Activated CD4-positive, alpha-beta T cell treated with anti-CD3 and anti-CD28 coated beads, Interleukin-10, Interleukin-2, amounts not matched to agents 100 ng/mL and 50 ng/mL, durations not matched to agents 16 hours and 8 hours (primary cell): ENCODE data around the gene SYT12.

ENCODE experiments used
- DNase-seq: peaks from one replicate; pipeline ENCODE4 v3.0.0-alpha.2; 2020

The SYT12 gene

DNA sequence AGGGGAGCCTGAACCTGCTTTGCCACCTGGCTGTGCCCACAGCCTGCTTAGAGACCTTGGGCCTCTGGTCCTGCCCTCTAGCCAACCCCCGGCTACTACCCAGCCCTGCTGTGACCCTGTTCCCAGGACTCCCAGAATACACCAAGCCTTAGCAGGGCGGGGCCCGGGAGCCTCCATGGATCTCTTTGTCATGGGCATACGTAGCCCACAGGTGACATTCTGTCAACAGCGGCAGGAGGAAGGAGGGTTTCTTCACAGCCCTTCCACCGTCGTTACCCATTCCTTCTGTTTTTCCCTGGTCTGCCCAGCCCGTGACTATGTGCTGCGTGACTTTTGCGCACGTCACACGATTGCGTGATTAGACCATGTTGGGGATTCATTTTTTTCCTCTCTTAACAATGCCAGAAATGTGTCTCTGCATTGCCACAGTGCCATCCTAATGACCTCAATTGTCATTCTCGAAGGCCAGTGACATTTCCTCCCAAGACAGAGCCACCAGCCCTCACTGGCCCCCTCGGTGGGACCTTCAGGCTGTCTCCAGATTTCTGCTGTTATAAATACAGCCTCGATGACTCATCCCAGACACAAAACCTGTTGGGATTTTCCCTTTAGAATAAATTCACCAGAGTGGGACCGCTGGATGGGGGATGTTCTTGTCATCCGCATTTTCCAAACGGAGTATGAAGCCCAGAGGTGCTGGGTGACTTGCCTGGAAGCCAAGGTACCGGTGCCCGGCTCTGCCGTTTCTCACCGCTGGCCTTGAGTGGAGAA, 9.0 kb downstream of the SYT12 start:
- no peak for DNase-seq

DNA sequence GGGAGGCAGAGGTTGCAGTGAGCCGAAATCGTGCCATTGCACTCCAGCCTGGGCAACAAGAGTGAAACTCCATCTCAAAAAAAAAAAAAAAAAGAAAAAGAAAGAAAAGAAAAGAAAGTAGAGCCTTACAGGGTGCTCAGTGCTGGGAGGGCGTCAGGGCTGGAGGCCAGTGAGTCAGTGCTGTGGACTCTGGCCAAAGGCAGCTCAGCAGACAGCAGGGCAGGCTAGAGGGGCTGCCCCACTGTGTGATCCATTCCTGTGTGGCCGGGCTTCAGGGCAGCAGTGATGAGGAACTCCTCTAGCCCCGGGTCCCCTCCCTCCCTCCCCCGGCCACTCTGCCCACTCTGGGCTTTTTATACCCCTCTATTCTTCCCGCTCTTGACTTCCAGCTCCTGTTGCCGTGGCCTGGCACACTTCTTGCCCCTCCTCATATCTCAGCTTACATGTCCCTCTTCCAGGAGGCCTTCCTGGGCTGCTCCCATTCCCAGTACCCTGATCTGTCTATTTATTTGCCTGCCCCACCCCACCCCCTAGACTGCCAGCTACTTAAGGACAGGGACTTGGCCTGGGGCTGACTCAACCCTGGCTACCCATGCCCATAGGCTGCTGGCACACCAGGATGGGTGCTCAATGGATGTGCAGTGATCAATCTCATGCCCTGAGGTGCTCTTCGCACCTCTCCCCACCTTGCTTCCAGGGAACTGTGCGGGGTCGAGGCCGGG, 10.1 kb downstream of the SYT12 start:
- DNase-seq = no peak

GRCh38 chr11:67033661-67034166, 10.8 kb downstream of the SYT12 start:
- DNase-seq = no peak

DNA sequence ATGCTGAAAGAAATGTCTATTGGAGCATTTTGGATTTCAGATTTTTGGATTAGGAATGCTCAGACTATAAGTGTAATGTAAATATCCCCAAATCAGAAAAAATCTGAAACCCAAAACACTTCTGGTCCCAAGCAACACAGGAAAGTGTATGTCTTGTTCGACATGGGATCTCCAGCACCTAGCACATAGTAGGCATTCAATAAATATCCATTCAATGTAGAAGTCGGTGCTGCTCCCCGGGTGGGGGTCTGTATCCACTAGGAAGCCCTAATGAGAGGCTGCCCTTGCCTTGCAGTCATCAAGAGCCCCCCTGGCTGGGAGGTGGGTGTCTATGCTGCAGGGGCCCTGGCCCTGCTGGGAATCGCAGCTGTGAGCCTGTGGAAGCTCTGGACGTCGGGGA, 11.4 kb downstream of the SYT12 start:
- no peak for DNase-seq

GRCh38 chr11:67040147-67040546, 17.2 kb downstream of the SYT12 start:
- DNase-seq = no peak

DNA sequence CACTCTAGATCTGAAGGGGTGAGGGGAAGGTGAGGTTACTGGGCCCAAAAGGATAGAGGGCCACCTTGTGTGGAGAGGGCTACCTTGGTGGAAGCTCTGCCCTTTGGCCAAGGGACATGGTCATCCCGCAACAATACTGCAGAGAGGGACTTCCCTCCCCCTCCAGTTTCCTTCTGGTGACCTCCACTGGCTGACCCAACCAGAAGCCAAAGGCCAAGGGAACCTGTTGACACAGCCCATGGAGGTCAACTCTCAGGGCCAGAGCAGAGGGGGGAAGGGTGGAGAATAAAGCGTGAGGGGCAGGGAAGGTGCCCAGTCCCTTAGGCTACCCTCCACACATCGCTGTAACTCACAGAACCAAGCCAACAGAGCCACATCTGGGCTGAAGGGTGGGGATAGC, 18.7 kb downstream of the SYT12 start:
- DNase-seq = no peak

DNA sequence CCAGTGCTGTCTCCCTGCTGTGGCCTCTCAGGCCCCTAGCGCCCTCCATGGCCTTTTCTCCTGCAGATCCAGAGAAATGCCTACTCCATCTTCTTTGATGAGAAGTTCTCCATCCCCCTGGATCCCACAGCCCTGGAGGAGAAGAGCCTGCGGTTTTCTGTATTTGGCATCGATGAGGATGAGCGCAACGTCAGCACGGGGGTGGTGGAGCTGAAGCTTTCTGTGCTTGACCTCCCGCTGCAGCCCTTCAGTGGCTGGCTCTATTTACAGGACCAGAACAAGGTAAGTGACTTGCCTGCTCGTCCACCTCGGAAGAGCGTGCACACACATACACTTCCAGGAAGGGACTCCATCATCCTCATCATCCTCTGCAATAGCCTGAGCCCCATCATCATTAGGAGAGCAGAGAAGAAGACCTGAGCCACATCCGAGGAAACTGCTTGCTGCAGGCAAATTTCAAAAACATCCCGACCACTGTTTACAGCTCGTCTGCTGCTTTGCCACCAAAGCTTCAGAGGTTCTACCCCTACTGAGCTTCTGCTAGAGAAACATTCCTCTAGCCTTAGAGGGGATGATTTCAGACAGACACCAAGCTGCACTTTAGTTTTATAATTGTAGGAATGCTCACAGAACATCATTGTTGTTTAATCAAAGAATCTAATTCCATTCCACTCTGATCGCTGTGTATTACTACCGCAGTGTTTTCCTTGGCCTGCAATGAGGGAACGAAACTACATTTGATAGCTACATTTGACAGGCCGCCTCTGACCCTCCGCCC, 20.8 kb downstream of the SYT12 start:
- no peak for DNase-seq

GRCh38 chr11:67044496-67044895, 21.6 kb downstream of the SYT12 start:
- DNase-seq = no peak

- no peak for DNase-seq
These were observed 22.4 kb downstream of the SYT12 start for GRCh38 chr11:67045314-67045713.

- no peak for DNase-seq
These were observed 25.7 kb downstream of the SYT12 start for GRCh38 chr11:67048515-67049130.

DNA sequence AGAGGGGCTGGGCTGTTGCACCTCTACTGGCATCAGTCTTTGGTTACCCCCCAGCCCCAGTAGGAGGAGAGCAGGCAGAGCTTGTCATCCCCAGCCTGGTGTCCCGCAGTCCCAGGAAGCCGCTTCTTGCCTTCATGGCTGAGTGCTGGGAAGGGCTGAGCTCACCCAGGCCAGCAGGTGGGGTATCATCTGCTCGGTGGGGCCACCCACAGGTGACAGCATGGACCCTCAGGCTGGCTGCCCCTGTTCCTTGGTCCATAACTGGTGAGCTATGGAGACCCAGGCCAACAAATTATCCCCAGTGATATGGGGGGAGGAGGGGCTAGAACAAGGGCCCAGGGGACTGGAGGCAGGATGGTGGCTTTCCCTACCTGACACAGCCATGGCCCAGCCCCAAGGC, 27.2 kb downstream of the SYT12 start:
- no peak for DNase-seq

DNA sequence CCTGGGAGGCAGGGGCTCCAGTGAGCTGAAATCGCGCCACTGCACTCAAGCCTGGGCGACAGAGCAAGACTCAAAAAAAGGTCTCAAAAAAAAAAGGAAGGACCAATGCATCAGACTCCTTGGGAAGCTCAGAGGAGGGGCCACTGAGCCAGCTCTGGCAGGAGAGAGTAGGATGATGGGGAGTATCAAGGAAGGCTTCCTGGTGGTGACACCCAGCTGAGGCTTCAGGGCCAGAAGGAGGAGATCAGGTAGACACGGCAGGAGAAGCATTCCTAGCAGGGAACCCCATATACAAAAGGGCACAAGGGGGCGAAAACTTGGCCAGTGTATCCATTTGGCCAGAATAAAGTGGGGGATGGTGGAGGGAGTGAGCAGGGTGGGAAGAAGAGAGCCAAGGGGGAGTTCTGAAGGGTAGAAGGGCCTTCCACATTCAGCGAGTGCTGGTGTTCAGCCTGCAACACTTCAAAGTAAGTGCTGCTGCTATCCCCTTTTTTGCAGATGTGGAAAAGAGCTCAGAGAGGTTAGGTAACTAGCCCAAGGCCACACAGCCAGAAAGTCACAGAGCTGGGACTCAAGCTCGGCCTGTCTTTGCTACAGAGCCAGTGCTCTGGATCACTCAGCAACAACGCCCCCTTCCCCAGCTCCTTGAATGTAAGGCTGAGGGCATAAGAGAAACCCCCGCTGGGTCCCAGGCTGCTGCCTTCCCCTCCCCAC, 28.4 kb downstream of the SYT12 start:
- no peak for DNase-seq

GRCh38 chr11:67051945-67052488, 29.1 kb downstream of the SYT12 start:
- no peak for DNase-seq

- DNase-seq = no peak
These were observed 30.0 kb downstream of the SYT12 start for GRCh38 chr11:67052891-67053290.

DNA sequence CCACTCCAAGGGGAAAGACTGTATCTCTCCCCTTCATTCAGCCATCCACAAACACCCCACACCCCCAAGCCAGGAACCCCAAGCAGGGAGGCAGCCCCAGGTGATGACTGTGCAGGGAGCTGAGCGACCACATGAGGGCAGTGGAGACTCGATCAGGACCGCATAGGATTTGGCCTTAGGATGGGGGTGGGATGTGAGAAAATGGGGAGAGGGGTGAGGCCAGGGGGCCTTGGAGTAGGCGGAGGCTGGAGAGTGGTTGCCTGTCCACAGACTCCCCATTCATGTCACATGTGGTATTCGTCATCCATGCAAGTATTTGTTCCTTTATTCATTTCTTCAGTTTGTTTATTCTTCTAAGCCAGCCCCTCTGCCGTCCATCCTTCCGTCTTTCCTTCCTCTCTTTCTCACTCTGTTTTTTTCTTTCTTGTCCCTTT, 31.0 kb downstream of the SYT12 start:
- DNase-seq = peak; percentile 59

- no peak for DNase-seq
These were observed 31.5 kb downstream of the SYT12 start for GRCh38 chr11:67054346-67054835.

DNA sequence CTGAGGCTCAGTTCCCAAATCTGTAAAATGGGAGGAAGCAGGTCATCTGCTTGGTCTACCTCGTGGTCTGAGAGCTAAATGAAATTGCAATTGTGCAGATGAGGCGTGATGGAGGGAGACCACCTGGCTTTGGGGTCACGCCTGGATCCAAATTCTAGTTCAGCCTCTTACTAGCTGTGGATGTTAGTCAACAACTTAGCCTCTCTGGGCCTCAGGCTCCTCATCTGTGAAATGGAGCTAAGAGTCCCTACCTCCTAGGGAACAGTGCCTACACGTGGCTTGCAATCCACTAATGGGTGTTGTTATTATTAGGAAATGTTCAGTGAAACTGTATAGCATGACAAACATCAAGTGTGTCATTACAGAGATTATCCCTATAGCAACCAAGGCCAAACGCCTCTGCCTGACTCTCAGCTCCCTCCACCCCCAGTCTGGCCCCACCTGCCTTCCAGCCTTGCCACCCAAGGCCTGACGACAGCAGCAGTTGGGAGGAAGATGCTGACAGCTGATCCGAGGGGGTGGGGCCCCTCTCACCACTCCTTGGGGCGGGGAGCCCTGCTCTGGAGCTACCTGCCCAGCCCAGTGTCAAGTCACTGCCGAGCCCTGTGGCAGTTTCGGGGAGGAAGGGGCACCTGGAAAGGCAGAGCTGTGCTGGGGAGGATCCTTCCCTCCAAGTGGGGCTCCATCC, 32.0 kb downstream of the SYT12 start:
- DNase-seq = peak; percentile 19

DNA sequence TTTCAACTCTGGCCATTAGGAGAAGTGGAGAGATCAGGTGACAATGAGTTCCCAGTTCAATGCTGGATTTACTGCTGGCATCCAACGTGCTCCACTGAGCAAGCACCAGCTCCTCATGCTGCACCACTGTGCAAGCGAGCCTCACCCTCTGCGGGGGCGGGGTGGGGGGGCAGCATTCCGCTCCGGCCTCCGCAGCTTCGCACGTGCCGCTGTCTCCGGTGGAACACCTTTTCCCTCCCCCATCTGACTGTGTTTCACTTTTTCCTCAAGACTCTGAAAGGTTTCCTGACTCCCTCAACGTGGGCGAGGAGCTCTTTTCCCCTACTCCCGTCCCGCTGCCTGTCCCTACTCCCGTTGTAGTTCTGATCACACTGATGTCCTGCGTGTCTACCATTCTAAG, 32.9 kb downstream of the SYT12 start:
- no peak for DNase-seq

DNA sequence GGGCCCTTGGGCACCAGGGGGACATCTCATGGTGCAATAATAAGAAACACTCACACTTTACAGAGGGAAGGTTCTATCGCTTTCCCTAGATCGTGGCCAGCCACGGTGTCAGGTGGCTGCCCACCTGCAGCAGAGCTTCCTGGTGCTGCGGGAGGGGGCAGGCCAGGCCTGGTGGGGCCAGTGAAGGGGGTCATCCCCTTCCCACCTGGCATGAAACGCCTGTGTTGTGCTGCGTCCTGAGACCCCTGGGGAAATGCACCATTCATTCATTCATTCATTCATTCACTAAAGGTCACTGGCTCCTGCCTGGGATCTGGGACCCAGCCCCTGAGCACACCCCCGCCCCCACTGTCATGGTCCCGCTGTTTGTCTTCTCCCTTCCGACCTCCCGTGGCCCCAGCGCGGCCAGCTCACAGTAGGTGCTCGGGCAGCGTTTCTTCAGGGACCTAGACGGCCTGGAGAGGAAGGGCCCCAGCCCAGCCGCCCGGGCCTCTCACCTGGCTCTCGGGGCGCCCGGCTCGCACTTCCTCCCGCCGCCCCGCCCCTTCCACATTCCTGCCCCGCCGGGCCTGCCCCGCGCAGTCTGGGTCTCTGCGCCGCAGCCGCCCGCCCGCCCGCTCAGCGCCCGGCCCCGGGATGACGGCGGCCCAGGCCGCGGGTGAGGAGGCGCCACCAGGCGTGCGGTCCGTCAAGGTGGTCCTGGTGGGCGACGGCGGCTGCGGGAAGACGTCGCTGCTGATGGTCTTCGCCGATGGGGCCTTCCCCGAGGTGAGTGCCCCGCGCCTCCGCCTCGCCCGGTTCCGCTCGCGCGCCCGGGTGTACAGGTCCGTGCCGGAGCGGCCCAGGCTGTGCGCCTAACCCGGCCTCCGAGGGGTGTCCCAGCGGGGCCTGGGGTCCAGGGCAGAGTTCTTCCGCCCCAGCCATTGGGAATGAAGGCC, 33.6 kb downstream of the SYT12 start, which contains the start of gene RHOD:
RHOD (plus strand) TSS at position 581 of the 938 bp plus-strand sequence; CDS start at position 637, 56 bp downstream.
- peak; percentile 20 for DNase-seq

- no peak for DNase-seq
These were observed 34.3 kb downstream of the SYT12 start for GRCh38 chr11:67057205-67057672.
